Natural killer cell (primary cell): ENCODE results near the gene ESYT2. TPM values are rescaled to one million over a fixed set of nuclear protein-coding genes. Genes with fewer than 3 reads are reported as not detected.

ENCODE experiments used
- ATAC-seq, 3 donors: fragments of 150-1000 bp in 2 of 3; fragments of 200-7000 bp in 1 of 3; cut with Tn5 transposase; 1 replicate in 1 of 3; 2 replicates in 2 of 3; pipeline ENCODE4 v1.10.0; 2021; ENCODE audit warnings: mild to moderate bottlenecking in 2 of 3, moderate library complexity in 2 of 3
- DNase-seq, 2 donors: peaks; one replicate each; pipeline versions ENCODE4 v3.0.0 to v3.0.0-alpha.2; 2013 to 2021; ENCODE audit warnings: mixed read lengths in 1 of 2
- H3K27ac ChIP-seq: one replicate; pipeline ENCODE4 v1.5.1; 2013; ENCODE audit warnings: mild to moderate bottlenecking, low read length
- H3K27me3 ChIP-seq: one replicate; pipeline ENCODE4 v1.6.1; 2013; ENCODE audit warnings: low read length; ENCODE audit not compliant: control insufficient read depth, insufficient read depth
- H3K36me3 ChIP-seq: one replicate; pipeline ENCODE4 v1.6.1; 2013; ENCODE audit warnings: low read length; ENCODE audit not compliant: control insufficient read depth, insufficient read depth
- H3K4me1 ChIP-seq: one replicate; pipeline ENCODE4 v1.6.1; 2013; ENCODE audit warnings: low read length; ENCODE audit not compliant: control insufficient read depth, insufficient read depth
- H3K4me3 ChIP-seq: one replicate; pipeline ENCODE4 v1.5.1; 2013; ENCODE audit warnings: low read length
- H3K9me3 ChIP-seq: one replicate; pipeline ENCODE4 v1.6.1; 2013; ENCODE audit warnings: low read length; ENCODE audit not compliant: control insufficient read depth, insufficient read depth
- H3K27ac Mint-ChIP-seq, 2 donors: one replicate each; pipeline ENCODE4 v1.8.0; 2022; ENCODE audit warnings: mild to moderate bottlenecking in 2 of 2, mixed read lengths in 2 of 2, moderate library complexity in 1 of 2
- H3K27me3 Mint-ChIP-seq, 2 donors: one replicate each; pipeline ENCODE4 v1.8.0; 2022; ENCODE audit warnings: low read depth in 2 of 2, mixed read lengths in 2 of 2
- H3K36me3 Mint-ChIP-seq: one replicate; pipeline ENCODE4 v1.8.0; 2022; ENCODE audit warnings: mixed read lengths
- H3K4me1 Mint-ChIP-seq, 2 donors: one replicate each; pipeline ENCODE4 v1.8.0; 2022; ENCODE audit warnings: mixed read lengths in 2 of 2
- H3K4me3 Mint-ChIP-seq: one replicate; pipeline ENCODE4 v1.8.0; 2022; ENCODE audit warnings: mild to moderate bottlenecking, moderate library complexity, mixed read lengths
- H3K9me3 Mint-ChIP-seq, 2 donors: one replicate each; pipeline ENCODE4 v1.8.0; 2022; ENCODE audit warnings: mixed read lengths in 2 of 2
- WGBS: methylation state at CpG from one replicate; pipeline ENCODE4 v1.1.7; 2013; ENCODE audit warnings: missing lambda C conversion rate; ENCODE audit not compliant: insufficient coverage; 5-methylcytosine and 5-hydroxymethylcytosine counted together
- intact Hi-C: fragments of 100-400 bp; cut with micrococcal nuclease; formaldehyde crosslinking; loops from one replicate; pipeline ENCODE4 v1.14.2; 2022
- total RNA-seq, 4 donors: library from RNA; stranded (reverse); fragments of 120-200 nt in 1 of 4; gene quantifications; one replicate each; pipeline versions ENCODE4 v1.2.3 to v1.2.4, GENCODE V29; 2013 to 2022
- TF ChIP-seq, protein P1 (sequence below): fragments of 200-600 bp; IDR thresholded peaks from one replicate; pipeline ENCODE4 v1.8.0; 2022; ENCODE audit warnings: antibody characterized with exemption

Gene ESYT2
- total RNA-seq, 3 donors from 2014 or later (not counting 1 experiment from before 2014, with no cell fraction given) = 137 to 163 (median 160) TPM

DNA sequence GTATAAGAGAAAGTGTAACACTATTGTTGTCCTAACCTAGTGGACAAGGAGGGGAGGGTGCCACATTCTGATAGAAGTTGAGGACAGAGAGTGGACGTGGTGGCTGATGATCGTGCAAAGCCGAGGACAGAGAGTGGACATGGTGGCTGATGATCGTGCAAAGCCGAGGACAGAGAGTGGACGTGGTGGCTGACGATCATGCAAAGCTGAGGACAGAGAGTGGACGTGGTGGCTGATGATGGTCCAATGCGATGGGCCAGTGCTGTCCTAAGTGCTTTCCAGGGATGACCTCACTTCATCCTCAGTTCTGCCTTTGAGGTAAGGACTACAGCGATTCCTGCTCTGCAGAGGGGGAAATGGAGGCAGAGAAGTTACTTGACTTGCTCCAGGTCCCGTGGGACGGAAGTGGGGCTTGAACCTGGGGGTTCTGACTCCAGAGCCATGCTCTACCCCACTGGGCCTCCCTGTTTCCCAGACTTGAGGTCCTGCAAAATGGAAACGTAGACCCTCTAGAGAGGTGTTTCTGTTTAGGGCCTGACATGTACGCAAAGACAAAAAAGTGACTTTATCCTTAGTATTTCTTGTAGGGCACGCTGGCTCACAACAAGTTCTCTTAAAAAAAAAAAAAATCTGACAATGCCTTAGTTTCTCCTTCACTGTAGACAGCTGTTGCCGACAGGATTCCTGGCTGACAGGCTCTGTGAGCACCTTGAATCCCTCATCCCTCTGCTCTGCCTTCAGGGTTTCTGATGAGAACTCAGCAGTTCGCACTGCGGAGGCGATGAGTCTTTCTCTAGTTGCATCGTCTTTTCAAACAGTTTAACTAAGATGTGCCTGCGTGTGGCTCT is 104.4 kb downstream of the ESYT2 start:
- Histone ChIP-seq H3K27ac (no peak overlapping the region), H3K27me3 (no peaks in the 10 kb centered on the region), H3K36me3 (peaks cover 1% of the 10 kb centered on the region), H3K4me3 (no peak overlapping the region), H3K9me3 (no peaks in the 10 kb centered on the region), H3K4me1 (no peaks in the 10 kb centered on the region)
- Mint-ChIP-seq H3K36me3 (no peaks in the 10 kb centered on the region), H3K9me3 (no peaks in the 10 kb centered on the region), H3K4me1 (peaks cover 0 to 4% of the 10 kb centered on the region in 2 donors), H3K27ac (no peak overlapping the region), H3K4me3 (no peak overlapping the region), H3K27me3 (no peaks in the 10 kb centered on the region)
- intact Hi-C loops = no loop called here
- DNase-seq (no peak), ATAC-seq (no peak)
- 96% methylated on average over 21 of the region's 21 CpGs for WGBS
- TF ChIP-seq, protein P1, sequence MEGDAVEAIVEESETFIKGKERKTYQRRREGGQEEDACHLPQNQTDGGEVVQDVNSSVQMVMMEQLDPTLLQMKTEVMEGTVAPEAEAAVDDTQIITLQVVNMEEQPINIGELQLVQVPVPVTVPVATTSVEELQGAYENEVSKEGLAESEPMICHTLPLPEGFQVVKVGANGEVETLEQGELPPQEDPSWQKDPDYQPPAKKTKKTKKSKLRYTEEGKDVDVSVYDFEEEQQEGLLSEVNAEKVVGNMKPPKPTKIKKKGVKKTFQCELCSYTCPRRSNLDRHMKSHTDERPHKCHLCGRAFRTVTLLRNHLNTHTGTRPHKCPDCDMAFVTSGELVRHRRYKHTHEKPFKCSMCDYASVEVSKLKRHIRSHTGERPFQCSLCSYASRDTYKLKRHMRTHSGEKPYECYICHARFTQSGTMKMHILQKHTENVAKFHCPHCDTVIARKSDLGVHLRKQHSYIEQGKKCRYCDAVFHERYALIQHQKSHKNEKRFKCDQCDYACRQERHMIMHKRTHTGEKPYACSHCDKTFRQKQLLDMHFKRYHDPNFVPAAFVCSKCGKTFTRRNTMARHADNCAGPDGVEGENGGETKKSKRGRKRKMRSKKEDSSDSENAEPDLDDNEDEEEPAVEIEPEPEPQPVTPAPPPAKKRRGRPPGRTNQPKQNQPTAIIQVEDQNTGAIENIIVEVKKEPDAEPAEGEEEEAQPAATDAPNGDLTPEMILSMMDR = no peak

DNA sequence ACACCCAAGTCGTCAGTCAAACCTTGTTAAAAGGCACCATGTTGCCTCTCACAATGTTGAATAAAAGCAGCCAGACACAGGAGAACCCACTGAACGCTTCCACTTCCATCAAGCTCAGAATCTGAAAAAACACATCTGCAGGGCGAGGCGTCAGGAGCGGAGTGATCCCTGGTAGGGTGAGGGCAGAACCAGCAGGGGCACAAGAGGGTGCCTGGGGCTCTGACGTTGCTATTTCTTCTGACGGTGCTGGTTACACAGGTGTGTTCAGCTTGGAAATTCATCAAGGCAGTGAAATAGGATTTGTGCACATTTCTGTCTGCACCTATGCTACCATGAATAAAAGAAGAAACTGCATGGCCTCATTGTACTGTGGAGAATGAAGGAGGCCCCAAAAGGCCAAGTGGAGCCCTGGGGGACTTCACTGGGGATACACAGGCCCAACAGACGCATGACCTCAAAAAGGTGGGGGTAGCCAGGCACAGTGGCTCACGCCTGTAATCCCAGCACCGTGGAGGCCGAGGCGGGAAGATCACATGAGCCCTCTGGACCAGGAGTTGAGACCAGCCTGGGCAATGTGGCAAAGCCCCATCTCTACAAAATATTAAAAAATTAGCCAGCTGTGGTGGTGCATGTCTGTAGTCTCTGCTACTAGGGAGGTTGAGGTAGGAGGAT is 105.5 kb downstream of the ESYT2 start:
- no peak for ATAC-seq
- H3K27ac Mint-ChIP-seq = peak overlapping the region in 1 of 2 donors; percentile 20
- H3K4me3 ChIP-seq = no peak overlapping the region

DNA sequence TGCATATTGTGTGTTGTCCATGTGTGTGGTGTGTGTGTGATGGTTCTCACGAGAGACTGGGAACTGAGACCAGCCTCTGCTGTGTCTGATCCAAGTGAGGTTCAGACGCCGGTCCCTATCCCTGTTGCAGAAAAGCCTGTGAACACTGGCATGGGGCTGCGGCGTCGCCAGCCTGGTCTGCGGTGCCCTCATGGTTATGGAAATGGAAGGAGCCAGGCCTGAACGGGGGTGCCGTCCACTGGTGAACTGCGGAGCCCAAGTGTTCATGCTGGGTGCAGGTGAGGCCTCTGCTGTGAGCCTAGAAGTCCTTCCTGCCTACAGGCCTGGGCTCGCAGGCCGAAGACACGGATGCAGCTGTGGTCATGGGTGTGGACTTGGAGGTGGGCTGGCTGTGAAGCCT is 106.0 kb downstream of the ESYT2 start:
- H3K4me3 Mint-ChIP-seq = no peak overlapping the region
- no peak for ATAC-seq
- DNase-seq = no peak
- no peaks in the 10 kb centered on the region for H3K9me3 ChIP-seq
- no peak overlapping the region for H3K4me3 ChIP-seq
- H3K36me3 ChIP-seq = no peaks in the 10 kb centered on the region
- intact Hi-C loops = no loop called here
- TF ChIP-seq, protein P1 = no peak
- H3K4me1 ChIP-seq = no peaks in the 10 kb centered on the region
- H3K27me3 ChIP-seq = no peaks in the 10 kb centered on the region
- no peaks in the 10 kb centered on the region for H3K4me1 Mint-ChIP-seq
- 96% methylated on average over 13 of the region's 13 CpGs for WGBS
- peaks cover 0 to 6% of the 10 kb centered on the region in 2 donors for H3K27me3 Mint-ChIP-seq
- H3K27ac ChIP-seq = no peak overlapping the region
- no peaks in the 10 kb centered on the region for H3K36me3 Mint-ChIP-seq
- no peaks in the 10 kb centered on the region for H3K9me3 Mint-ChIP-seq
- no peak overlapping the region for H3K27ac Mint-ChIP-seq

More for the DNA sequence above, 105.5 kb downstream of the ESYT2 start:
- intact Hi-C loops = no loop called here
- Mint-ChIP-seq H3K4me1 (no peaks in the 10 kb centered on the region), H3K9me3 (no peaks in the 10 kb centered on the region), H3K4me3 (no peak overlapping the region), H3K27me3 (peaks cover 0 to 1% of the 10 kb centered on the region in 2 donors), H3K36me3 (no peaks in the 10 kb centered on the region)
- Histone ChIP-seq H3K27ac (no peak overlapping the region), H3K9me3 (no peaks in the 10 kb centered on the region), H3K36me3 (no peaks in the 10 kb centered on the region), H3K27me3 (no peaks in the 10 kb centered on the region), H3K4me1 (no peaks in the 10 kb centered on the region)
- WGBS = 92% methylated on average over 12 of the region's 12 CpGs
- TF ChIP-seq, protein P1 = no peak
- DNase-seq = no peak
